Bronchial epithelial cell (primary cell): ENCODE data around the gene JAG2. TPM values are rescaled to one million over a fixed set of nuclear protein-coding genes. Genes with fewer than 3 reads are reported as not detected.
A peak's percentile ranks its signal among the peaks of the same experiment; 100 is the strongest.

ENCODE experiments used
- DNase-seq: peaks from one replicate; pipeline ENCODE4 v3.0.0-alpha.2; 2010; ENCODE audit warnings: low read depth
- FAIRE-seq: peaks from 2 replicates; lab custom pipeline; 2011; peaks lifted over from hg19 to GRCh38; lab: Jason Lieb, UNC
- H3K27me3 ChIP-seq: 2 replicates; pipeline ENCODE4 v1.5.1; 2011; ENCODE audit warnings: low read length; ENCODE audit not compliant: control insufficient read depth, insufficient read depth
- H3K36me3 ChIP-seq: 2 replicates; pipeline ENCODE4 v1.5.1; 2011; ENCODE audit warnings: low read length; ENCODE audit not compliant: control insufficient read depth, insufficient read depth
- H3K4me3 ChIP-seq: 2 replicates; pipeline ENCODE4 v1.5.1; 2011; ENCODE audit warnings: mild to moderate bottlenecking, low read depth, low read length, control low read depth
- total RNA-seq: library from RNA; depleted of rRNA; stranded (reverse); fragments of >200 nt; gene quantifications from 2 replicates; pipeline ENCODE4 v1.2.1, GENCODE V29; 2014
- TF ChIP-seq, protein P1 (sequence below): IDR thresholded peaks from 2 replicates; pipeline ENCODE4 v1.5.1; 2011; ENCODE audit warnings: mild to moderate bottlenecking, moderate library complexity, low read length, control low read depth, inconsistent platforms; ENCODE audit not compliant: insufficient read depth, severe bottlenecking

The JAG2 gene
- total RNA-seq, 1 donor from 2014 or later: 45.3 TPM

DNA sequence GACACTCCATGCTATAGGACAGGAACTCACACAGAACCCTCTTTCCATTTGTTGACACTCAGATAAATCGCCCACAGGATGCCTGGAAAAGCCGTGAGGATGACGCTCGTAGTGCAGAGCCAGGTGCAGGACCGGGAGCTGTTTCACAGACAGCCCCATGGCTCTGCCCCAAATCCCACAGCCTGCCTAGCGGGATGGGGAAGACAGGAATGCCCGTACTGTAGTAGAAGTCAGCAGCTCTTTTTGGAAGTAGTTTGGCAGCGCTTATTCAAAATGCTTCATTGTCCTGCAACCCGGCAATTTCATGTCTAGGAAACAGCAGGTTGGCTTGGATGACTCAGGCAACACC lies 41.6 kb downstream of the JAG2 start:
- H3K4me3 ChIP-seq: no peak overlapping the region
- DNase-seq: no peak
- TF ChIP-seq, protein P1, sequence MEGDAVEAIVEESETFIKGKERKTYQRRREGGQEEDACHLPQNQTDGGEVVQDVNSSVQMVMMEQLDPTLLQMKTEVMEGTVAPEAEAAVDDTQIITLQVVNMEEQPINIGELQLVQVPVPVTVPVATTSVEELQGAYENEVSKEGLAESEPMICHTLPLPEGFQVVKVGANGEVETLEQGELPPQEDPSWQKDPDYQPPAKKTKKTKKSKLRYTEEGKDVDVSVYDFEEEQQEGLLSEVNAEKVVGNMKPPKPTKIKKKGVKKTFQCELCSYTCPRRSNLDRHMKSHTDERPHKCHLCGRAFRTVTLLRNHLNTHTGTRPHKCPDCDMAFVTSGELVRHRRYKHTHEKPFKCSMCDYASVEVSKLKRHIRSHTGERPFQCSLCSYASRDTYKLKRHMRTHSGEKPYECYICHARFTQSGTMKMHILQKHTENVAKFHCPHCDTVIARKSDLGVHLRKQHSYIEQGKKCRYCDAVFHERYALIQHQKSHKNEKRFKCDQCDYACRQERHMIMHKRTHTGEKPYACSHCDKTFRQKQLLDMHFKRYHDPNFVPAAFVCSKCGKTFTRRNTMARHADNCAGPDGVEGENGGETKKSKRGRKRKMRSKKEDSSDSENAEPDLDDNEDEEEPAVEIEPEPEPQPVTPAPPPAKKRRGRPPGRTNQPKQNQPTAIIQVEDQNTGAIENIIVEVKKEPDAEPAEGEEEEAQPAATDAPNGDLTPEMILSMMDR: no peak
- peaks cover 4% of the 10 kb centered on the region for H3K27me3 ChIP-seq
- H3K36me3 ChIP-seq: no peaks in the 10 kb centered on the region
- FAIRE-seq: no peak

DNA sequence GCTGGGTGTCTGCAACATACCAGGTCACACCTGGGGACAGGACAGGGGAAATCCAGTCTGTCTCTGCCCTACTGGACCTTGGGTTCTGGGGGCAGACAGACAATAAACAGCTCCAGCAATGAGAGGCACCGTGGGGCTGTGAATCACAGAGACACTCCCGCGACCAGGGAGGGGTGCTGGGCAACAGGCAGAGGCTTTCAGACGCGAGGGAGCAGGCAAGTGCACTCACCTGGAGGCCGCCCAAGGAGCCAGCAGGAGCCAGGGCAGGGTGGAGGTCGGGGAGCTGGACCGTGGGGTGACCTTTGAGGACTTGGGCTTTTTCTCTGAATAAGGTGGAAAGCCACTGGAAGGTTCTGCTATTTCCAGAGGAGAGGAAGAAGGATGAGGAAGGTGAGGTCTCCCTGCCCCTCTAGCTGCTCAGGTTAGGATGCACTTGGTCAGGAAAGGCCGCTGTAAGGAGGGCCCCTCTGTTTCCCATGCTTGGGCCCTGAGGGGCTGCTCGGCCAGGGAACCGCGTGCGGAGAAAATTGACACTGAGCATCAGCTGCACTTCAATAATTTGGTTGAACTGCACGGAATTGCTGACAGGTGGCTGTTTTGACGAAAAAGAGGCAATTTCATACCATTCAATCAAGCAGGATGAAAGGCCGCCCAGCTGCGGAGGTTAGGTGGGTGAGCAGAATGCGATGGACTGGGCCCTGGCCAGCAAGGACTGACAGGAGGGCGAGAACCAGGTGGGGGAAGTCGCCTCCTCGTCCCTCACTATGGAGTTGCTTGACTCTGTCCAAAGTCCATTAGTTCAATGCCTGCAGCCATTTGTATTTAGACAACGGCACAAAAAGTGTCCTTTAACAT lies 42.2 kb downstream of the JAG2 start:
- DNase-seq: no peak
- FAIRE-seq: no peak
- TF ChIP-seq, protein P1: no peak
- Histone ChIP-seq H3K36me3 (no peaks in the 10 kb centered on the region), H3K4me3 (no peak overlapping the region), H3K27me3 (peaks cover 4% of the 10 kb centered on the region)

DNA sequence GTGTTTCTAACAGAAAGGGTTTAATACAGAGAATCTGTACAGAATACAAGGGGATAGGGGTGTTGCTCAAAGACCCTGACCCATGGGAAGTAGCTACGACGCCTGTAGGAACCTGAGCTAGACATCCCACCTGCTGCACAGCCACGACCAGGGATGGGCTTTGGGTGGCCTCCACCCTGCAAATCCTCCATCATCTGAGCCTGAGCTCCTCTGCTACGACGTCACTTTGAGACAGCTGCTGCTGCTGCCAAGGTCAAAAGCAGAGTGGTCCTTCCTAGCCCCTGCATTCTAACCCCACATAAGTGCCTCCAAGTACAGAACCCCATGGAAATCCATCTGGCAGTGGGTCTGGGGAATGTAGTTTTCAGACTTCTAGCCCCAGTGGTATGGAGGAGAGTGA lies 43.8 kb downstream of the JAG2 start:
- peaks cover 4% of the 10 kb centered on the region for H3K27me3 ChIP-seq
- FAIRE-seq: no peak
- no peak overlapping the region for H3K4me3 ChIP-seq
- no peaks in the 10 kb centered on the region for H3K36me3 ChIP-seq
- TF ChIP-seq, protein P1: no peak
- DNase-seq: no peak

DNA sequence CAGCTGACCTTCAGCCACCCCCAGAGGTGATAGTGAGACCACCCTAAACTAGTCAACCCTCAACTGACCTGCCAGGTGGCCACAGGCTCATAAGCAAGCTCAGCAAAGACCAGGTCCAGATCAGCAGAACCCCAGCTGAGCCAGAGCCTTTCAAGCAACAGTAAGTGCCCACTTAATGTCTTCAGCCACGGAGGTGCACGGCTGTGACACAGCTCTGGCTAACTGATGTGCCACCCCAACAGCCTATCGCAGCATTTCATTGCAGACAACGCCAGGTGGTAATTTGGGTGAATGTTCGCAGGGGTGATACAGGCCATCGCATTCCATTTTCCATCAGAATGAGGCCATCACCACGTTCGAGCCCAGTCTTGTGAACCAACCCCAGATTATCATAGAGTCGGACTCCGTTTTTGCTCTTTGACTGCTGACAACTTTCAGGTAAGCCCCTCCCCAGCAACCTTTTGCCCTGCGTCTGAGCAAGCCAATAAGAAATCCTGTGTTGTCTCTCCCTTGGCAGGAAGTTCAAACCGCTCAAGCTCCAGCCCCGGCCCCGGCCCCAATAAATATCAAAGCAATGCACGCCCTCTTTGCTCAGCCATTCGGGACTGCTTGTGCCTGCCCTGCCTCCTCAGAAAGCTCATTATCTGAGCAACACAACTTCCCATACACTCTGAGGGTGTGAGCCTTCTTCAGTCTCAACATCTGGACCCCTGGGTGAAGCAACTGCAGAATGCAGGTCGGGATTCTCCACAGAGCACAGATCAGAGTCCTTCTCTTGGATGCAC lies 44.4 kb downstream of the JAG2 start:
- DNase-seq (no peak), FAIRE-seq (peak; percentile 28)
- Histone ChIP-seq H3K27me3 (peaks cover 4% of the 10 kb centered on the region), H3K36me3 (no peaks in the 10 kb centered on the region), H3K4me3 (no peak overlapping the region)
- TF ChIP-seq, protein P1: no peak

DNA sequence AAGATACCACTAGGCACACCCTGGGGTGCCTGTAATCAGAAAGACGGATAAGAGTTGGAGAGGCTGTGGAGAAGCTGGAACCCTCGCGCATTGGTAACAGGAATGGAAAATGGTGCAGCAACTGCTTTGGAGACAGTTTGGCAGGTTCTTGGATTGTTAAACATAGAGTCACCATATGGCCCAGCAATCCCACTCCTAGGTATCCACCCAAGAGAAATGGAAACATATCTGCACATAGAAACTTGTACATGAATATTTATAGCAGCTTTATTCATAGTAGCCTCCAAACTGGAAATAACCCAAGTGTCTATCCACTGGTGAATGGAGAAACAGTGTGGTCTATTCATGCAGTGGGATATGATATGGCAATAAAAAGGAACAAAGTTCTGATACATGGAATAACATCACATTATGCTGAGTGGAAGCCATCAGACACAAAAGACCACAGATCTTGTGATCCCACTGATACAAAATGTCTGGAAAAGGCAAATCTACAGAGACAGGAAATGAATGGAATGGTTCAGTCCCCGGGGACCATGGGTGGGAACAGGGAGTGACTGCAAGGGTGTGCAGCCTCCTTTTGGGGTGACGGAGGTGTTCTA lies 45.4 kb downstream of the JAG2 start:
- H3K4me3 ChIP-seq: no peak overlapping the region
- TF ChIP-seq, protein P1: no peak
- no peaks in the 10 kb centered on the region for H3K36me3 ChIP-seq
- H3K27me3 ChIP-seq: peaks cover 4% of the 10 kb centered on the region
- no peak for FAIRE-seq
- DNase-seq: no peak
